ENCODE measurements around the gene NBDY. TPM values are rescaled to one million over a fixed set of nuclear protein-coding genes. Genes with fewer than 3 reads are reported as not detected.
"Not testable (repeated sequence)": the region's sequence is repeated elsewhere in the genome, so short reads cannot be mapped to it uniquely, and the experiment has no call there.

The NBDY gene
- total and polyA plus RNA-seq, 2 donors (not counting 3 experiments of a cell fraction or from before 2014, with no cell fraction given): 33.0 to 57.3 TPM

DNA sequence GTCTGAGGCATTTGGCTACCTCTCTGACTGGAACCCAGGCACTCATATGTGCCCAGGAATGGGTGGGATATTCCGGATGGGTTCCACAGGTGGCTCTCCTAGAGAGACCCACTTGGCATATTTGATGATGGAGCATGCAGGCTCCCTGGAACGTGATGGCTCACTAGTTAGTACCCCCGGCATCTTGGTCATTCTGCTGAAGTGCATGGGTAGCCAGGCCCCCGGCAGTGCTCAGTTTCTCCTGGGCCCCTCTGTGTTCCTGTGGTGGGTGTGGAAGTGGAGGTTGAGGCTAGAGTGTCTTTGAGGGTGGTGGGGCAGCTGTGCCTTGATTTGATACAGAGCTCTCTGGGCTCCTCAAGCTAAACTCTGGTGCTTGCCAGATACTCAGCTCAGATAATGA, 29.4 kb downstream of the NBDY start:
- no peaks in the 10 kb centered on the region for H3K36me3 ChIP-seq (ENCODE audit: control insufficient read depth in 2 of 2, extremely low read depth in 1 of 2, insufficient read depth in 2 of 2, low read length in 2 of 2)
- H3K9me3 ChIP-seq (replicated peaks; ENCODE audit: control insufficient read depth, insufficient read depth, low read length): no peaks in the 10 kb centered on the region
- no peaks in the 10 kb centered on the region for H4K20me1 ChIP-seq (replicated peaks; ENCODE audit: control insufficient read depth, extremely low read depth, insufficient read depth, low read length)
- BruUV-seq (replicated peaks): no TSS peak
- no peaks in the 10 kb centered on the region for H3K4me1 ChIP-seq (ENCODE audit: control insufficient read depth, extremely low read depth, insufficient read depth, low read length)
- ChIA-PET POLR2A (no interaction called here), CTCF (no interaction called here)
- no peak for FAIRE-seq
- dilution Hi-C loops (cut with MboI; ENCODE audit: extremely low pct_ligation_motif_present, low sequenced_read_pairs) (no loop called here), intact Hi-C loops (cut with micrococcal nuclease) (no loop called here)
- H3K79me2 ChIP-seq (ENCODE audit: control insufficient read depth, insufficient read depth, low read length): no peaks in the 10 kb centered on the region
- DNase-seq (ENCODE audit: low read depth, low spot score): no peak
- H3K27ac ChIP-seq (ENCODE audit: insufficient read depth, low read depth, low read length): no peak overlapping the region
- H3K9me1 ChIP-seq (replicated peaks; ENCODE audit: control insufficient read depth, extremely low read depth, insufficient read depth, low read length): no peaks in the 10 kb centered on the region
- no peak overlapping the region for H2AFZ ChIP-seq (ENCODE audit: low read depth, low read length)
- H3K27me3 ChIP-seq (ENCODE audit: control insufficient read depth in 2 of 2, insufficient read depth in 2 of 2, low read length in 2 of 2): no peaks in the 10 kb centered on the region
- TF ChIP-seq, protein P1, sequence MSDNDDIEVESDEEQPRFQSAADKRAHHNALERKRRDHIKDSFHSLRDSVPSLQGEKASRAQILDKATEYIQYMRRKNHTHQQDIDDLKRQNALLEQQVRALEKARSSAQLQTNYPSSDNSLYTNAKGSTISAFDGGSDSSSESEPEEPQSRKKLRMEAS (IDR thresholded peaks at IDR 0.05; ENCODE audit: insufficient read depth, insufficient read length): no peak
- TF ChIP-seq FOS (IDR thresholded peaks at IDR 0.05; ENCODE audit: borderline replicate concordance, insufficient read depth, low read length): no peak
- no peak overlapping the region for H3K4me3 ChIP-seq (replicated peaks in 1 of 3; ENCODE audit: insufficient read depth in 1 of 3, low read depth in 1 of 3, low read length in 3 of 3)
- no peak overlapping the region for H3K4me2 ChIP-seq (ENCODE audit: insufficient read depth, low read length)
- H3K9ac ChIP-seq (replicated peaks; ENCODE audit: extremely low read depth, insufficient read depth, low read length): no peak overlapping the region

DNA sequence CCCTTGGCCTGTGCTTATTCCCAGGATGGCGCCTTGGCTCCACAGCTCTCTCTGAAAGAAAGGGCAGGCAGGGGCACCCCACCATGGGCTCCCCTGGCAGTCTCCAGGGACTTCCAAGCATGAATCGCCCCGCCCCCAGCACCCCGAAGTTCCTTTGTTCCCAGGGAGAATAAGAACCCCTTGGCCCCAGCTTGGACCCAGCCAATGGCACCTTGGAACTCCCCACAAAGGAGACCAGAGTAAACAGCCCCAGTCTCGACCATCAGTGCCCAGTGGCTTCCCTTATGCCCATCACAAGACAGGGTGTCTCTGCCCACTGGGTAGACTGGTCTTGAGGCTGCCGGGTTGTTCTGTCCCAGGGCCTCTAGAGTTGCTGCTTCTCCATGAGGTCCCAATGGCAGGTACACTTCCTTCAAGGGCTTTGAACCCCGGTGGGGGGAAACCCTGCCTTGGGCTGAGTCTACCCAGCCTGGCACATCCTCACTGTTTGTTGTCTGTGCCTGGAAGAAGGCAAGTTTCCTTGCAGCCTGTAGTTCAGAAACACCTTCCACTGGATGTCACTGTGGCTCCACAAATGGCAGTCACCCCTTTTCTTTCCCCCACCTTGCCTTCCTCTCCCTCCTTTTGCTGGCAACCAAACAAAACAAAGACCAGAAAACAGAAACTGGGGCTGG, 30.8 kb downstream of the NBDY start:
- intact Hi-C loops (cut with micrococcal nuclease) (no loop called here), dilution Hi-C loops (cut with MboI; ENCODE audit: extremely low pct_ligation_motif_present, low sequenced_read_pairs) (no loop called here)
- H3K79me2 ChIP-seq (ENCODE audit: control insufficient read depth, insufficient read depth, low read length): no peaks in the 10 kb centered on the region
- POLR2A ChIA-PET: no interaction called here
- TF ChIP-seq GATA2 (IDR thresholded peaks at IDR 0.05; ENCODE audit: insufficient read depth, insufficient read length, low read depth, low read length): no peak
- TF ChIP-seq, protein P2, sequence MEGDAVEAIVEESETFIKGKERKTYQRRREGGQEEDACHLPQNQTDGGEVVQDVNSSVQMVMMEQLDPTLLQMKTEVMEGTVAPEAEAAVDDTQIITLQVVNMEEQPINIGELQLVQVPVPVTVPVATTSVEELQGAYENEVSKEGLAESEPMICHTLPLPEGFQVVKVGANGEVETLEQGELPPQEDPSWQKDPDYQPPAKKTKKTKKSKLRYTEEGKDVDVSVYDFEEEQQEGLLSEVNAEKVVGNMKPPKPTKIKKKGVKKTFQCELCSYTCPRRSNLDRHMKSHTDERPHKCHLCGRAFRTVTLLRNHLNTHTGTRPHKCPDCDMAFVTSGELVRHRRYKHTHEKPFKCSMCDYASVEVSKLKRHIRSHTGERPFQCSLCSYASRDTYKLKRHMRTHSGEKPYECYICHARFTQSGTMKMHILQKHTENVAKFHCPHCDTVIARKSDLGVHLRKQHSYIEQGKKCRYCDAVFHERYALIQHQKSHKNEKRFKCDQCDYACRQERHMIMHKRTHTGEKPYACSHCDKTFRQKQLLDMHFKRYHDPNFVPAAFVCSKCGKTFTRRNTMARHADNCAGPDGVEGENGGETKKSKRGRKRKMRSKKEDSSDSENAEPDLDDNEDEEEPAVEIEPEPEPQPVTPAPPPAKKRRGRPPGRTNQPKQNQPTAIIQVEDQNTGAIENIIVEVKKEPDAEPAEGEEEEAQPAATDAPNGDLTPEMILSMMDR (IDR thresholded peaks at IDR 0.05; ENCODE audit: extremely low read depth in 1 of 2, insufficient read depth in 1 of 2, low read depth in 1 of 2, low read length in 2 of 2): no peak
- H4K20me1 ChIP-seq (replicated peaks; ENCODE audit: control insufficient read depth, extremely low read depth, insufficient read depth, low read length): no peaks in the 10 kb centered on the region
- no peak overlapping the region for H3K4me3 ChIP-seq (replicated peaks in 1 of 3; ENCODE audit: insufficient read depth in 1 of 3, low read depth in 1 of 3, low read length in 3 of 3)
- no peaks in the 10 kb centered on the region for H3K27me3 ChIP-seq (ENCODE audit: control insufficient read depth in 2 of 2, insufficient read depth in 2 of 2, low read length in 2 of 2)
- DNase-seq (ENCODE audit: low read depth, low spot score): no peak
- FAIRE-seq: no peak
- H3K4me2 ChIP-seq (ENCODE audit: insufficient read depth, low read length): no peak overlapping the region
- peaks cover 3% of the 10 kb centered on the region for H3K4me1 ChIP-seq (ENCODE audit: control insufficient read depth, extremely low read depth, insufficient read depth, low read length)
- no peaks in the 10 kb centered on the region for H3K9me1 ChIP-seq (replicated peaks; ENCODE audit: control insufficient read depth, extremely low read depth, insufficient read depth, low read length)
- no peak overlapping the region for H3K27ac ChIP-seq (ENCODE audit: insufficient read depth, low read depth, low read length)
- H3K9me3 ChIP-seq (replicated peaks; ENCODE audit: control insufficient read depth, insufficient read depth, low read length): no peaks in the 10 kb centered on the region
- CTCF ChIA-PET: no interaction called here
- H3K9ac ChIP-seq (replicated peaks; ENCODE audit: extremely low read depth, insufficient read depth, low read length): no peak overlapping the region
- no peak overlapping the region for H2AFZ ChIP-seq (ENCODE audit: low read depth, low read length)
- H3K36me3 ChIP-seq (ENCODE audit: control insufficient read depth in 2 of 2, extremely low read depth in 1 of 2, insufficient read depth in 2 of 2, low read length in 2 of 2): no peaks in the 10 kb centered on the region
- BruUV-seq (replicated peaks): no TSS peak

DNA sequence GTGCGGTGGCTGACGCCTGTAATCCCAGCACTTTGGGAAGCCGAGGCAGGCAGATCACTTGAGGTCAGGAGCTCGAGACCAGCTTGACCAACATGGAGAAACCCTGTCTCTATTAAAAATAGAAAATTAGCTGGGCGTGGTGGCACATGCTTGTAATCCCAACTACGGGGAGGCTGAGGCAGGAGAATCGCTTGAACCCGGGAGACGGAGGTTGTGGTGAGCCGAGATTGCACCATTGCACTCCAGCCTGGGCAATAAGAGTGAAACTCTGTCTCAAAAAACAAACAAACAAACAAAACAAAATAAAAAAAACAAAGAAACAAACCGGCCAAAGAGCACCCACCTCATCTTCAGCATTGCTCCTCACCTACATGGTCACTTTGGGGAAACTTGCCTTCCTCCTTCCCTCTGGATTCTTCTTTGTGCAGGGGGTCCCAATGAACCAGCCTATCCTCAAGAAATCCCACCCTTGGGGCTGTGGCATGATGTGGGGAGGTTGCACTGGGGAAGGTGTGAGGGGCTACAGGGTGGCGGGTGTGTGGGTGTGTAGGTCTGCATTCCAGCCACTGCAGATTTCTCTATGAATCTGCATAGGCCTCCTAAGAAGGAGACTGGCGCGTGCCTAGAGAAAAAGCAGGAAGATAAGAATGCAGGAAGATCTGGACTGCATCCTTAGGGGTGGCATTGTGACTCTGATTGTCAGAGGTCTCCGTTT, 31.5 kb downstream of the NBDY start:
- H3K4me2 ChIP-seq (ENCODE audit: insufficient read depth, low read length); intact Hi-C loops (cut with micrococcal nuclease); BruUV-seq (replicated peaks); H3K36me3 ChIP-seq (ENCODE audit: control insufficient read depth in 2 of 2, extremely low read depth in 1 of 2, insufficient read depth in 2 of 2, low read length in 2 of 2); H3K27me3 ChIP-seq (ENCODE audit: control insufficient read depth in 2 of 2, insufficient read depth in 2 of 2, low read length in 2 of 2); H3K9me3 ChIP-seq (replicated peaks; ENCODE audit: control insufficient read depth, insufficient read depth, low read length); H3K9me1 ChIP-seq (replicated peaks; ENCODE audit: control insufficient read depth, extremely low read depth, insufficient read depth, low read length); H3K9ac ChIP-seq (replicated peaks; ENCODE audit: extremely low read depth, insufficient read depth, low read length); dilution Hi-C loops (cut with MboI; ENCODE audit: extremely low pct_ligation_motif_present, low sequenced_read_pairs); H2AFZ ChIP-seq (ENCODE audit: low read depth, low read length); H3K79me2 ChIP-seq (ENCODE audit: control insufficient read depth, insufficient read depth, low read length); H4K20me1 ChIP-seq (replicated peaks; ENCODE audit: control insufficient read depth, extremely low read depth, insufficient read depth, low read length); CTCF ChIA-PET; H3K4me3 ChIP-seq (replicated peaks in 1 of 3; ENCODE audit: insufficient read depth in 1 of 3, low read depth in 1 of 3, low read length in 3 of 3); H3K27ac ChIP-seq (ENCODE audit: insufficient read depth, low read depth, low read length); DNase-seq (ENCODE audit: low read depth, low spot score); POLR2A ChIA-PET; FAIRE-seq: not testable (repeated sequence)
- peaks cover 10% of the 10 kb centered on the region for H3K4me1 ChIP-seq (ENCODE audit: control insufficient read depth, extremely low read depth, insufficient read depth, low read length)
